Spleen (tissue), 7 donors: ENCODE results near the gene CHST5.

Source experiments
- POLR2A ChIP-seq, 3 donors: fragments of 450-650 bp; IDR thresholded peaks; one replicate each; pipeline ENCODE4 v1.5.1; 2017; ENCODE audit warnings: antibody characterized with exemption in 3 of 3, mild to moderate bottlenecking in 1 of 3
- TF ChIP-seq, protein P1 (sequence below), 11 experiments: fragments of 200-600 bp in 7 of 11; fragments of 450-650 bp in 4 of 11; sonication (generic) in 4 of 11; IDR thresholded peaks in 8 of 11; conservative IDR thresholded peaks in 3 of 11; 1 replicate in 7 of 11; 2 replicates in 4 of 11; pipeline versions ENCODE4 v1.4.0 to v1.8.0; 2016 to 2021; ENCODE audit warnings: antibody characterized with exemption in 11 of 11, inconsistent platforms in 4 of 11, mild to moderate bottlenecking in 1 of 11
- donor health status: DM: no; HTN: no; CAD: no; lungs with moderate emphysema.
- donor health status: DM: no; HTN: no; CAD: no.
- donor health status: DM: no; HTN: no; CAD: no.

DNA sequence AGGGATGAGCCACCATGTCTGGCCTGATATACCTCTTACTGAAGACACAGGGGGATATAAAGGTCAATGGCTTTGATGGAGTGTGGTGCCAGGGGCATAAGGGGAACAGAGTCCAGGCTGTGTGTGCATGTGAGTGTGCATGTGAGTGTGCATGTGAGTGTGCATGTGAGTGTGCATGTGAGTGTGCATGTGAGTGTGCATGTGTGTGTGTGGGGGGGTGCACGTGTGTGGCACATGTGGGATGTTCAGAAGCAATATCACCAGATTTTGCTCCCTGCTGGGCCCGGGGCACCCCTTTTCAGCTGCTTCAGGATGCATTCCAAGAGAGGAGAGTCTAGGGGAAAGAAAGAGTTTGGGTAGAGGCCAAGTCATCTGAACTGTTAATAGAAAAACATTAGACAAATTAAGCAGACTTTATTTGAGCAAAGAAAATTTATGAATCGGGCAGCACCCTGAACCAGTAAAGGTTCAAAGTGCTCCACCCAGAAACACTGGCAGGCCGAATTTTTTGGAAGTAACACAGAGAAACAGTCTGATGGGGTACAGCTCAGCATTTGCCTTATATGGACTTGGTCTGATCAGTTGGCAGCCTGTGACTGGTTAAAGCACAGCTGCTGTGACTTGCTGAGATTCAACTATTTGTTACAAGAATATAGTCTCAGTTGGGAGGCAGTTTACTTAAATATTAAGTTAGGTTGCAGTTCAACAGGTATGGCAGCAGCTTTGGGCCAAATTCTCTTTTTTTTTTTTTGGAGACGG, 9.7 kb downstream of the CHST5 start:
- TF ChIP-seq, protein P1, sequence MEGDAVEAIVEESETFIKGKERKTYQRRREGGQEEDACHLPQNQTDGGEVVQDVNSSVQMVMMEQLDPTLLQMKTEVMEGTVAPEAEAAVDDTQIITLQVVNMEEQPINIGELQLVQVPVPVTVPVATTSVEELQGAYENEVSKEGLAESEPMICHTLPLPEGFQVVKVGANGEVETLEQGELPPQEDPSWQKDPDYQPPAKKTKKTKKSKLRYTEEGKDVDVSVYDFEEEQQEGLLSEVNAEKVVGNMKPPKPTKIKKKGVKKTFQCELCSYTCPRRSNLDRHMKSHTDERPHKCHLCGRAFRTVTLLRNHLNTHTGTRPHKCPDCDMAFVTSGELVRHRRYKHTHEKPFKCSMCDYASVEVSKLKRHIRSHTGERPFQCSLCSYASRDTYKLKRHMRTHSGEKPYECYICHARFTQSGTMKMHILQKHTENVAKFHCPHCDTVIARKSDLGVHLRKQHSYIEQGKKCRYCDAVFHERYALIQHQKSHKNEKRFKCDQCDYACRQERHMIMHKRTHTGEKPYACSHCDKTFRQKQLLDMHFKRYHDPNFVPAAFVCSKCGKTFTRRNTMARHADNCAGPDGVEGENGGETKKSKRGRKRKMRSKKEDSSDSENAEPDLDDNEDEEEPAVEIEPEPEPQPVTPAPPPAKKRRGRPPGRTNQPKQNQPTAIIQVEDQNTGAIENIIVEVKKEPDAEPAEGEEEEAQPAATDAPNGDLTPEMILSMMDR (IDR thresholded peaks at IDR 0.05 in 8 of 11, conservative IDR thresholded peaks at IDR 0.05 in 3 of 11) = no peak
- TF ChIP-seq POLR2A (IDR thresholded peaks at IDR 0.05) = no peak
